HepG2 (cell line): ENCODE results near the gene GPRIN1. TPM values are rescaled to one million over a fixed set of nuclear protein-coding genes. Genes with fewer than 3 reads are reported as not detected.

Experiments used
- ATAC-seq: fragments of 200-7000 bp; cut with Tn5 transposase; 3 replicates; pipeline ENCODE4 v1.9.1; 2020; ENCODE audit warnings: mild to moderate bottlenecking, moderate library complexity
- BruUV-seq: library from RNA; stranded (reverse); fragments of 400-500 nt; replicated peaks from 2 replicates; lab custom pipeline; 2021; lab: Mats Ljungman, UMichigan
- CTCF ChIA-PET: fragments of 300-600 bp; formaldehyde crosslinking; extraction: SDS; loops from one replicate; lab custom pipeline; 2021; ENCODE audit warnings: low total read pairs, inconsistent platforms, low intra/inter-chr PET ratio; lab: Yijun Ruan, JAX
- POLR2A ChIA-PET: fragments of 350-600 bp; sonication (Branson Sonifier 250); formaldehyde crosslinking; loops from one replicate; lab custom pipeline; 2020; ENCODE audit warnings: antibody characterized with exemption, inconsistent platforms; lab: Yijun Ruan, JAX
- DNase-seq: peaks from one replicate; pipeline ENCODE4 v3.0.0-alpha.2; 2015; ENCODE audit warnings: low spot score
- FAIRE-seq: peaks from 3 replicates; lab custom pipeline; 2011; peaks lifted over from hg19 to GRCh38; lab: Jason Lieb, UNC
- H2AFZ ChIP-seq: one replicate; pipeline ENCODE4 v1.6.1; 2011; ENCODE audit warnings: low read length, inconsistent platforms
- H3K27ac ChIP-seq: fragments of 300-600 bp; 3 replicates; pipeline ENCODE4 v1.8.0; 2011; ENCODE audit warnings: mixed run types, mild to moderate bottlenecking, mixed read lengths, low read length, inconsistent platforms; ENCODE audit not compliant: insufficient read depth; ENCODE audit errors: extremely low read length
- H3K27me3 ChIP-seq, 2 experiments: fragments of 200-600 bp in 1 of 2; 2 replicates in 1 of 2; 3 replicates in 1 of 2; pipeline versions ENCODE4 v1.6.0 to v1.8.0; 2011; ENCODE audit warnings: low read length in 2 of 2, mild to moderate bottlenecking in 2 of 2, moderate library complexity in 2 of 2, inconsistent platforms in 1 of 2; ENCODE audit not compliant: insufficient read depth in 2 of 2, control insufficient read depth in 1 of 2
- H3K36me3 ChIP-seq, 2 experiments: fragments of 200-600 bp in 1 of 2; replicated peaks in 1 of 2; 2 replicates in 1 of 2; 3 replicates in 1 of 2; pipeline versions ENCODE4 v1.5.1 to v1.8.0; 2011; ENCODE audit warnings: low read length in 2 of 2, inconsistent platforms in 1 of 2; ENCODE audit not compliant: insufficient read depth in 2 of 2, control insufficient read depth in 1 of 2
- H3K4me1 ChIP-seq: 2 replicates; pipeline ENCODE4 v1.5.1; 2012; ENCODE audit warnings: low read length, inconsistent platforms; ENCODE audit not compliant: insufficient read depth
- H3K4me2 ChIP-seq: 2 replicates; pipeline ENCODE4 v1.6.0; 2011; ENCODE audit warnings: low read depth, low read length, inconsistent platforms
- H3K4me3 ChIP-seq, 3 experiments: fragments of 200-600 bp in 1 of 3; sonication (generic), shearing (Covaris generic) in 1 of 3; replicated peaks in 1 of 3; 2 replicates each; pipeline ENCODE4 v1.5.1; 2011 to 2016; ENCODE audit warnings: low read length in 3 of 3, inconsistent platforms in 2 of 3, low read depth in 2 of 3, mild to moderate bottlenecking in 2 of 3, control low read depth in 1 of 3, mixed read lengths in 1 of 3; ENCODE audit not compliant: insufficient read depth in 1 of 3
- H3K79me2 ChIP-seq: one replicate; pipeline ENCODE4 v1.6.1; 2011; ENCODE audit warnings: low read length, inconsistent platforms; ENCODE audit not compliant: insufficient read depth
- H3K9ac ChIP-seq: 2 replicates; pipeline ENCODE4 v1.6.0; 2011; ENCODE audit warnings: mild to moderate bottlenecking, low read depth, low read length, inconsistent platforms; ENCODE audit not compliant: insufficient read depth
- H3K9me3 ChIP-seq: 2 replicates; pipeline ENCODE4 v1.5.1; 2012; ENCODE audit warnings: mild to moderate bottlenecking, low read length
- H4K20me1 ChIP-seq: 2 replicates; pipeline ENCODE4 v1.6.0; 2011; ENCODE audit warnings: inconsistent platforms, mild to moderate bottlenecking, low read length, moderate library complexity; ENCODE audit not compliant: insufficient read depth
- FOXO1 ChIP-seq: sonication (generic); formaldehyde crosslinking; IDR thresholded peaks from 2 replicates; pipeline ENCODE4 v1.4.0; 2020; ENCODE audit warnings: missing genetic modification reagents
- GABPB1 ChIP-seq: IDR thresholded peaks from 2 replicates; pipeline ENCODE4 v1.6.1; 2016; ENCODE audit warnings: mild to moderate bottlenecking, missing genetic modification reagents, moderate library complexity, missing compliant biosample characterization
- NR2C2 ChIP-seq: sonication (generic); formaldehyde crosslinking; IDR thresholded peaks from 2 replicates; pipeline ENCODE4 v1.4.0; 2020; ENCODE audit warnings: missing genetic modification reagents, mild to moderate bottlenecking, moderate library complexity, borderline replicate concordance
- SIN3A ChIP-seq: IDR thresholded peaks from 2 replicates; pipeline ENCODE4 v1.6.1; 2011; ENCODE audit warnings: low read depth, mild to moderate bottlenecking, control low read depth, low read length, borderline replicate concordance
- ZBTB14 ChIP-seq: sonication (generic); formaldehyde crosslinking; IDR thresholded peaks from 2 replicates; pipeline ENCODE4 v1.4.0; 2020; ENCODE audit warnings: missing genetic modification reagents
- ZEB1 ChIP-seq: IDR thresholded peaks from 2 replicates; pipeline ENCODE4 v1.6.1; 2012; ENCODE audit warnings: mild to moderate bottlenecking, low read depth, inconsistent platforms; ENCODE audit not compliant: insufficient replicate concordance
- WGBS: methylation state at CpG from one replicate; pipeline ENCODE4 v1.1.6; 2017; ENCODE audit warnings: low lambda C conversion rate; 5-methylcytosine and 5-hydroxymethylcytosine counted together
- in situ Hi-C: cut with HindIII; loops from 2 replicates; pipeline ENCODE4 v1.10.0; 2017; ENCODE audit warnings: low pct_unique_long_range_greater_than_20kb; ENCODE audit not compliant: extremely low pct_ligation_motif_present
- intact Hi-C: fragments of 100-400 bp; cut with micrococcal nuclease; formaldehyde crosslinking; loops from one replicate; pipeline ENCODE4 v1.10.0; 2022; ENCODE audit not compliant: unreplicated experiment
- polyA plus RNA-seq, 8 experiments: library from polyadenylated mRNA; depleted of rRNA in 3 of 8; stranded (reverse) in 7 of 8; unstranded in 1 of 8; fragments of >200 nt; fragmentation: Illumina TruSeq in 4 of 8; extraction: Trizol in 4 of 8; gene quantifications; 2 replicates each; pipeline versions ENCODE4 v1.2.1 to v1.2.3, GENCODE V29; 2011 to 2016; ENCODE audit warnings: low read depth in 4 of 8, missing spikeins in 1 of 8, mixed read lengths in 1 of 8; ENCODE audit not compliant: insufficient read depth in 1 of 8
- total RNA-seq, 5 experiments: library from RNA; depleted of rRNA; stranded (reverse); fragments of >200 nt; fragmentation: Illumina TruSeq; extraction: Trizol; gene quantifications; 2 replicates each; pipeline ENCODE4 v1.2.3, GENCODE V29; 2016; ENCODE audit warnings: low read depth in 1 of 5
- TF ChIP-seq, protein P1 (sequence below): sonication (generic); formaldehyde crosslinking; IDR thresholded peaks from 2 replicates; pipeline ENCODE4 v1.4.0; 2020; ENCODE audit warnings: missing genetic modification reagents

The GPRIN1 gene
- total and polyA plus RNA-seq, 2 of the 13 experiments (the other 11 are each of a cell fraction or from before 2014, with no cell fraction given) = 0.32 to 2.0 TPM

GRCh38 chr5:176610435-176610773 lies 448 bp upstream of the GPRIN1 start:
- H3K4me3 ChIP-seq = peak overlapping the region; percentile 47 to 76 (median 59); a peak in 4 of 6 replicates
- no peak for FAIRE-seq
- no peak for DNase-seq
- no peaks in the 10 kb centered on the region for H3K9me3 ChIP-seq
- WGBS = 2% methylated on average over 5 of the region's 31 CpGs
- ChIA-PET POLR2A (no interaction called here), CTCF (no interaction called here)
- no peak overlapping the region for H3K27ac ChIP-seq
- in situ Hi-C loops = no loop called here
- H3K4me2 ChIP-seq = peak overlapping the region; percentile 84
- H4K20me1 ChIP-seq = no peaks in the 10 kb centered on the region
- no peaks in the 10 kb centered on the region for H3K36me3 ChIP-seq
- intact Hi-C loops = no loop called here
- H3K9ac ChIP-seq = peak overlapping the region; percentile 22; the same call in 1 of the 2 replicates
- H3K79me2 ChIP-seq = no peaks in the 10 kb centered on the region
- H2AFZ ChIP-seq = no peak overlapping the region
- TF ChIP-seq ZEB1 (no peak), ZBTB14 (CRISPR knock-in tag) (no peak), SIN3A (0 out of 2 replicates have a peak, but pooled peaks have one; percentile 10), GABPB1 (CRISPR knock-in tag) (peak; percentile 22; the same call in 1 of the 2 replicates), FOXO1 (CRISPR knock-in tag) (no peak), NR2C2 (no peak)
- TF ChIP-seq, protein P1, sequence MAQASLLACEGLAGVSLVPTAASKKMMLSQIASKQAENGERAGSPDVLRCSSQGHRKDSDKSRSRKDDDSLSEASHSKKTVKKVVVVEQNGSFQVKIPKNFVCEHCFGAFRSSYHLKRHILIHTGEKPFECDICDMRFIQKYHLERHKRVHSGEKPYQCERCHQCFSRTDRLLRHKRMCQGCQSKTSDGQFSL = peak; percentile 60
- no peaks in the 10 kb centered on the region; a peak in 2 of 5 replicates for H3K27me3 ChIP-seq
- BruUV-seq = no TSS peak
- H3K4me1 ChIP-seq = peaks cover 14% of the 10 kb centered on the region
- no peak for ATAC-seq
